ENCODE measurements around the gene JMY. TPM values are rescaled to one million over a fixed set of nuclear protein-coding genes. Genes with fewer than 3 reads are reported as not detected.

Gene JMY
- total RNA-seq, 1 experiment from 2014 or later: 11.7 TPM

DNA sequence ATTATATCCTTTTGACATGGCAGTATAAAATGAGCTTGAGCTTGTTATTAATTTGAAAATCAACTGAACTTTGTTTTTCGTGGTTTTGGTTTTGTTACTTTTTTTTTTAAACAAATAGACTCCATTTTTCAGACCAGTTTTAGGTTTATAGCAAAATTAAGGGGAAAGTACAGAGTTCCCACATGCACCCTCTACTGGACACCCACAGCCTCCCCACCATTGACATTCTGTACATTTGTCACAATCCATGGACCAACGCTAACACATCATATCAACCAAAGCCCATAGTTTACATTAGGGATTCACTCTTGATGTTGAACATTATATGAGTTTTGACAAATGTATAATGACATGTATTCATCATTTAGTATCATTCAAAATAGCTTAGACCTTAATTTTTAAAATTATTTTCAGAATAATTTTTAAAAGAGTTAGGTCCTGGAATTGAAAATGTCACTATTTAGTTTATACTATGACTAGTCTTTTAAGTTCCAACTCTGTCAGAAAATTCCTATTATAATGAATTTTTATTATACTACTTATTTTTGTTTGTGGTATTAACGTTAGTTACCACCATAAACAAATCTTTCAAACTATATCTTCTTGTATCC is 35.3 kb upstream of the JMY start:
- no peaks in the 10 kb centered on the region for H3K27me3 ChIP-seq (ENCODE audit: insufficient read depth, low read depth)
- H4K20me1 ChIP-seq (ENCODE audit: insufficient read depth): no peaks in the 10 kb centered on the region
- no TSS peak for BruUV-seq (replicated peaks)
- intact Hi-C loops (cut with micrococcal nuclease; ENCODE audit: unreplicated experiment): loop anchor here (5.0 kb wide), 1 partner anchor 58 kb away; no protein-coding TSS in a partner anchor
- POLR2A ChIA-PET (ENCODE audit: unreplicated experiment): interaction anchor here (0.6 kb wide), 1 partner anchor 299 kb away, joined by 3 read pairs; no protein-coding TSS in a partner anchor
- no peak for DNase-seq
- H3K27ac ChIP-seq: no peak overlapping the region
- H3K4me2 ChIP-seq: no peak overlapping the region
- H3K9me3 ChIP-seq (ENCODE audit: insufficient read depth, low read depth): no peaks in the 10 kb centered on the region
- no peak overlapping the region for H2AFZ ChIP-seq
- H3K9me2 ChIP-seq (ENCODE audit: insufficient read depth): no peaks in the 10 kb centered on the region
- H3F3A ChIP-seq (ENCODE audit: insufficient read depth, low read depth): peaks cover 8% of the 10 kb centered on the region; the same call in 1 of the 2 replicates
- H3K4me1 ChIP-seq (replicated peaks; ENCODE audit: insufficient read depth): peaks cover 16% of the 10 kb centered on the region
- H3K4me3 ChIP-seq: no peak overlapping the region
- CTCF ChIA-PET: interaction anchor here (0.6 to 0.7 kb wide), 2 partner anchors 36 to 37 kb away, joined by 3 read pairs; no protein-coding TSS in a partner anchor
- TF ChIP-seq EZH2 (IDR thresholded peaks at IDR 0.05; ENCODE audit: low read depth): no peak
- TF ChIP-seq, protein P1, sequence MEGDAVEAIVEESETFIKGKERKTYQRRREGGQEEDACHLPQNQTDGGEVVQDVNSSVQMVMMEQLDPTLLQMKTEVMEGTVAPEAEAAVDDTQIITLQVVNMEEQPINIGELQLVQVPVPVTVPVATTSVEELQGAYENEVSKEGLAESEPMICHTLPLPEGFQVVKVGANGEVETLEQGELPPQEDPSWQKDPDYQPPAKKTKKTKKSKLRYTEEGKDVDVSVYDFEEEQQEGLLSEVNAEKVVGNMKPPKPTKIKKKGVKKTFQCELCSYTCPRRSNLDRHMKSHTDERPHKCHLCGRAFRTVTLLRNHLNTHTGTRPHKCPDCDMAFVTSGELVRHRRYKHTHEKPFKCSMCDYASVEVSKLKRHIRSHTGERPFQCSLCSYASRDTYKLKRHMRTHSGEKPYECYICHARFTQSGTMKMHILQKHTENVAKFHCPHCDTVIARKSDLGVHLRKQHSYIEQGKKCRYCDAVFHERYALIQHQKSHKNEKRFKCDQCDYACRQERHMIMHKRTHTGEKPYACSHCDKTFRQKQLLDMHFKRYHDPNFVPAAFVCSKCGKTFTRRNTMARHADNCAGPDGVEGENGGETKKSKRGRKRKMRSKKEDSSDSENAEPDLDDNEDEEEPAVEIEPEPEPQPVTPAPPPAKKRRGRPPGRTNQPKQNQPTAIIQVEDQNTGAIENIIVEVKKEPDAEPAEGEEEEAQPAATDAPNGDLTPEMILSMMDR (conservative IDR thresholded peaks at IDR 0.05): 0 out of 2 replicates have a peak, but pooled peaks have one; percentile 47
- H3K36me3 ChIP-seq (ENCODE audit: low read depth): no peaks in the 10 kb centered on the region
- H3K79me2 ChIP-seq (ENCODE audit: low read depth): no peaks in the 10 kb centered on the region

DNA sequence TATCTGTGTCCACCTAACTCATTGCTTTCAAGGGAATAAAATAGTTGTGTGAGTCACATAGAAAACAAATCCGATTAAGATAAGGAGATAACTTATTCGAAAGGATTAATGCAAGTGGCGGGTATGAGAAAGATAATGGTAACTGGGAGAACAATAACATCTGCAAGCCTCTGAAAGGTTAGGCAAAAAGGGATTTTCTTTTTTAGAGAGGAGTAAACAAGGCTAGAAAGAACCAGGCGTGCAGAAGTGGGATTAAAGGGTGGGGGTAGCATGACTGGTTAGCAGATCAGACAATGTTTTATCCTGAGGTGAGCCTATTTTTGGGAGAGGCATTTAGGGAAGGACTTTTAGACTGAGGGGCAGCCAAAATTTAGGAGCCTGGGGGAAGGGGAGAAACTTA is 34.7 kb upstream of the JMY start:
- H4K20me1 ChIP-seq (ENCODE audit: insufficient read depth): no peaks in the 10 kb centered on the region
- no peak for DNase-seq
- ChIA-PET POLR2A (ENCODE audit: unreplicated experiment) (interaction anchor here (0.6 kb wide), 1 partner anchor 299 kb away, joined by 3 read pairs; no protein-coding TSS in a partner anchor), CTCF (no interaction called here)
- H3K27ac ChIP-seq: peak overlapping the region; percentile 79
- peaks cover 16% of the 10 kb centered on the region for H3K4me1 ChIP-seq (replicated peaks; ENCODE audit: insufficient read depth)
- no peaks in the 10 kb centered on the region for H3K36me3 ChIP-seq (ENCODE audit: low read depth)
- H3K9me3 ChIP-seq (ENCODE audit: insufficient read depth, low read depth): no peaks in the 10 kb centered on the region
- H3F3A ChIP-seq (ENCODE audit: insufficient read depth, low read depth): peaks cover 8% of the 10 kb centered on the region; the same call in 1 of the 2 replicates
- TF ChIP-seq EZH2 (IDR thresholded peaks at IDR 0.05; ENCODE audit: low read depth): no peak
- TF ChIP-seq, protein P1 (conservative IDR thresholded peaks at IDR 0.05): no peak
- no peak overlapping the region for H2AFZ ChIP-seq
- intact Hi-C loops (cut with micrococcal nuclease; ENCODE audit: unreplicated experiment): loop anchor here (5.0 kb wide), 1 partner anchor 59 kb away; no protein-coding TSS in a partner anchor
- no peaks in the 10 kb centered on the region for H3K27me3 ChIP-seq (ENCODE audit: insufficient read depth, low read depth)
- H3K79me2 ChIP-seq (ENCODE audit: low read depth): no peaks in the 10 kb centered on the region
- BruUV-seq (replicated peaks): no TSS peak
- H3K9me2 ChIP-seq (ENCODE audit: insufficient read depth): no peaks in the 10 kb centered on the region
- H3K4me2 ChIP-seq: no peak overlapping the region
- no peak overlapping the region for H3K4me3 ChIP-seq

DNA sequence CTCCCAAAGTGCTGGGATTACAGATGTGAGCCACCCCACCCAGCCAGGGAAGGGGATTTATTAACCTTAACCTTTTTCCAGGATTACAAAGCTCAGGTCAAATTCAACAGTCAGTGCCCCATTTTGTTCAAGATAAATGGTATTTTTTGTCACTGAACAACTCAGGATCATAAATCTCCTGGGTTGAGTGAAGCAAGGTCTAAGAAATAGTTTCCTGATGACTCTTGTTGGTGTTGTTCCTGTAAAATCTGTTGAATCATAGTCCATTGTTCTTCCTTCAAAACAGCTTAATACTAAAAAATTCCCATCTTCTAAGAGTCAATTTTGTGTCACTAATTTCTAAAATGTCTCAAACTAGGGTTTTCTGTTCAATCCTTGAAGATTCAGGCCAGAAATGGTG is 33.9 kb upstream of the JMY start:
- peak overlapping the region; percentile 79 for H3K27ac ChIP-seq
- no peaks in the 10 kb centered on the region for H3K27me3 ChIP-seq (ENCODE audit: insufficient read depth, low read depth)
- no peak for TF ChIP-seq EZH2 (IDR thresholded peaks at IDR 0.05; ENCODE audit: low read depth)
- TF ChIP-seq, protein P1 (conservative IDR thresholded peaks at IDR 0.05): no peak
- intact Hi-C loops (cut with micrococcal nuclease; ENCODE audit: unreplicated experiment): loop anchor here (5.0 kb wide), 1 partner anchor 60 kb away; no protein-coding TSS in a partner anchor
- H3K36me3 ChIP-seq (ENCODE audit: low read depth): no peaks in the 10 kb centered on the region
- peak in 1 of 2 experiments; percentile 80 for DNase-seq
- BruUV-seq (replicated peaks): no TSS peak
- H3F3A ChIP-seq (ENCODE audit: insufficient read depth, low read depth): peaks cover 8% of the 10 kb centered on the region; the same call in 1 of the 2 replicates
- peak overlapping the region; percentile 13; the same call in 1 of the 2 replicates for H3K4me2 ChIP-seq
- no peaks in the 10 kb centered on the region for H4K20me1 ChIP-seq (ENCODE audit: insufficient read depth)
- no peaks in the 10 kb centered on the region for H3K9me2 ChIP-seq (ENCODE audit: insufficient read depth)
- no peak overlapping the region for H2AFZ ChIP-seq
- H3K9me3 ChIP-seq (ENCODE audit: insufficient read depth, low read depth): no peaks in the 10 kb centered on the region
- H3K79me2 ChIP-seq (ENCODE audit: low read depth): no peaks in the 10 kb centered on the region
- peaks cover 16% of the 10 kb centered on the region for H3K4me1 ChIP-seq (replicated peaks; ENCODE audit: insufficient read depth)
- ChIA-PET CTCF (no interaction called here), POLR2A (ENCODE audit: unreplicated experiment) (interaction anchor here (0.6 kb wide), 2 partner anchors 312 to 906 kb away, joined by 3 to 8 read pairs; no protein-coding TSS in a partner anchor)
- H3K4me3 ChIP-seq: no peak overlapping the region

Measured in PC-9 (cell line).